GM18861 (cell line): Measurements from ENCODE around the gene MMEL1.

ENCODE experiments used
- ATAC-seq: cut with Tn5 transposase; IDR thresholded peaks from one replicate; pipeline ENCODE4 v1.9.1; 2021; ENCODE audit not compliant: unreplicated experiment

Gene MMEL1

GRCh38 chr1:2547210-2548067 is 85.4 kb downstream of the MMEL1 start:
- ATAC-seq: no peak

DNA sequence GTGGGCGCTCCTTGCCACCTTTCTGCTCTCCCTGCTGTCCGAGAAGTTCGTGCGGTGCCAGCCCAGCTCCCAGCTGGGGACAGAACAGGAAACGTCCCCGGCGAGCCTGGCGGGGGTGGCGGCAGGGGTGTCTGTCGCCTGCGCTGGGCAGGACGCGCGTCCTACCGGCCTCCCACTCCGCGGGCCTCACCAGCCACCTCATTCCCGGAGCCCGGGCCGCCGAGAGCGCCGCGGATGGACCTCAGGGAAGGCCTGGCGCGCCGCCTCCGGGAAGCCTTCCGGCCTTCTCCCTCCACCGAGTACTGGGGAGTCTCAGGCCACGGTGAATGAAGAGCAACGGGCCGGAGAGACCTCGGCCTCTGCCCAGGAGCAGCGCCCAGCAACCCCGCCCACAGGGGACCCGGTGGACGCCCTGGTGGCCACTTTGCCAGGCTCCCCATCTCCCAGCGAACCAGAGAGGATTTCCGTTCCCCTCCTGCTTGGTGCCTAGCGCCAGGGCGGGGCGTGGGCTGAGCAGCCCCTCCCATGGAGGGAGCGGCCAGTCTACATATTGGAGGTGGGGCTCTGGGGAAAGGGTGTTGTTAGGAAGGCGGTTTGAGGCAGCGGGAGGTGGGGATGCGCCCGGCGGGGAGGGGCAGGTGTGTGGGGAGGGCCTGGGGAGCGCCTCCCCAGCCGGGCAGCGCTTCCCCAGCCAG is 86.2 kb downstream of the MMEL1 start:
- peak; percentile 21 for ATAC-seq

DNA sequence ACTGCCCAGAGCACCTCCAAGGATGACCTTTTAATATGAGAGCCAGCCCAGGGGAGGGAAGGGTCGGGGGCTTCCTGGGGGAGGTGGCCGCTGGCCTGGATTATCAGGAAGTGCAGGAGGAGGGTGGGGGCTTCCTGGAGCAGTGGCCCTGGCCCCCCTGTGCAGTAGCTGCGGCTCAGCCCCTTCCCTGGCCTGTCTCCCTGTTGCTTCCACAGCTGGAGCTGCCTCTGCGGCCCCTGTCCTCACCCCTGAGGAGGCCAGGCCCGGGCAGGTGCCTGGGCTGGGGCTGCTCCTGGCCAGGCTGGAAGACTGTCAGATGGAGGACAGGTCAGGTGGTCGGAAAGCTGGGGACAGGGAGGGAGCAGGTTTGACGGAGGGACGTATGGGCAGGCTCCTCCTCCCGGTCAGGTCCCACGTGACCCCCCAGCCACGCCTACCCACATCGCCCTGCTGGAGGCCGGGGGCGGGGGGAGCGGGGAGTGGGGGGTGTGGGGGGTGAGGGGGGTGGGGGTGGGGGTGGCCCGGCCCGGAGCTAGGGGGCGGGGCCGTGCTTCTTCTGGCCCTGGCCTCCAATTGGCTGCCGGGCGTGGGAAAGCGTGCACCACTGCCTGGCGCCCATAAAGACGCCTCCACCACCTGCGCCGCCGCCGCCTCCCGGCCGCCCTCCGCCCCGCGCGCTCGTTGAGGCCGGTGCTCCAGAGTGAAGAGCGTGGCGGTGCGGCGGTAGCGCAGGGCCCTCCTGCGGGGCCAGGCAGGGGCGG is 86.9 kb downstream of the MMEL1 start:
- ATAC-seq: peak; percentile 18

- ATAC-seq: no peak
Observed at GRCh38 chr1:2544875-2545640, 87.8 kb downstream of the MMEL1 start.

- ATAC-seq: no peak
Observed at GRCh38 chr1:2544093-2544874, 88.5 kb downstream of the MMEL1 start.

DNA sequence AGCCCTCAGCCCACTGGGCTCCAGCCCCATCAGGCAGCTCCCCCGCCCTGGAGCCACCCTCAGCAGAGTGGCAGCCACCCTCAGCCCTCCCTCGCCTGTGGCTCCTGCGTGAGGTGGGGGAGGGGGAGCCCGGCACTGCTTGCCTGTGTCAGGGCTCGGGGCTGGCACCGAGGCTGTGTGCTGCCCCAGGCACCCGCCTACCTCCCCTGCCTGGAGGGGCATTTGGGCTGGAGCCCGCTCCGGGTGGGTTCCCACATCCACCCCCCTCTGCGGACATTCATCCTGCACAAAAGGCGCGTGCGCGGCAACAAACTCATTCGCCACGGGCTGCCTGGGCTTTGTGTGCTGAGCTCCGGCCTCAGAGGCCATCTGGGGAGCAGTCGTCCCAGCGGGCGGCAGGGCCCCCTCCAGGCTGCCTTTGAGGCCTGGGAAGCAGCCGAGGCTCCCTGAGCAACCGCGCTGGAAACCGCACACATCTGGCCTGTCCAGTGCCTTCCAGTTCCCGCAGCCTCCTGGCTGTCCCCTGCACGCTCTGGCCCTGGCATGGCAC is 89.2 kb downstream of the MMEL1 start:
- no peak for ATAC-seq

DNA sequence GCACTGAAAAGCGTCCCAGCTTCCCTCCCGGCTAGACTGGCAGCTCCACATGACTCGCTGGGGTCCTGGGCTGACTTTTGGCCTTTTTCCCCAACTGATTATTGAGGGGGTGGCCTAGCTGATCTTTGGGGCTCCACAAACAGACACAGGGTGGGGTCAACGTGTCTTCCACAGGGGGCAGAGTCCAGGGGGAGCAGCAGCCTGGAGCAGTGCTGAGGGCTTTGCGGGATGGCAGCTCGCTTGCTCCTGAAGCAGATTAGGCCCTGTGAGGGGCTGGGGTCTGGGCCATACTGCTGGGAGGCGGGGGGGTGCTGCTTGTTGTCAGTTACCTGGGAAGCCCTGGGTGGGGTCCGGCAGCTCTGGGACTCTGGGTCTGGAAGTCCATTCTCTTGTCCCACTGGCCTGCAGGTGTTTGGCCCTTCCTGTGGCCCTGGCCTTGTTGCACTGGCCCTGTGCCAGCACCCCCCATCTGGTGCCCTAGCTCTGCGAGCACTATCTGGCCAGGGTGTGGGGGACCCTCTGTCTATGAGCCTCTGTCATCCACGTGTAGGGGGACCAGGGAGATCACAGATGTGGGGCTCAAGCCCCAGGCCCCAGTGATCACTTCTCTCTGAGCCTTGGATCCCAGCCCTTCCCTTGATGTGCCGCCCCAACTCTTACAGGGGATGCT is 90.4 kb downstream of the MMEL1 start:
- no peak for ATAC-seq

GRCh38 chr1:2541619-2542245 is 91.1 kb downstream of the MMEL1 start:
- no peak for ATAC-seq

GRCh38 chr1:2540816-2541492 is 91.9 kb downstream of the MMEL1 start:
- ATAC-seq: no peak
